Mesenchymal stem cell (in vitro differentiated cells and primary cell): ENCODE data around the gene ATG10.

ENCODE experiments used
- DNase-seq: peaks from one replicate; pipeline ENCODE4 v3.0.0-alpha.2; 2013
- H2AFZ ChIP-seq: one replicate; pipeline ENCODE4 v1.6.1; 2013; ENCODE audit warnings: low read depth, mild to moderate bottlenecking, control low read depth, inconsistent platforms, low read length, moderate library complexity
- H2AK5ac ChIP-seq: 2 replicates; pipeline ENCODE4 v1.6.1; 2013; ENCODE audit warnings: low read length, moderate library complexity, mild to moderate bottlenecking, inconsistent platforms; ENCODE audit not compliant: severe bottlenecking
- H2BK120ac ChIP-seq: one replicate; pipeline ENCODE4 v1.6.1; 2013; ENCODE audit warnings: low read depth, mild to moderate bottlenecking, inconsistent platforms, low read length, moderate library complexity
- H2BK12ac ChIP-seq, 2 experiments: one replicate each; pipeline ENCODE4 v1.6.1; 2013; ENCODE audit warnings: inconsistent platforms in 2 of 2, low read length in 2 of 2, mild to moderate bottlenecking in 2 of 2, moderate library complexity in 2 of 2, control low read depth in 1 of 2
- H2BK15ac ChIP-seq: one replicate; pipeline ENCODE4 v1.6.1; 2013; ENCODE audit warnings: mild to moderate bottlenecking, low read depth, inconsistent platforms; ENCODE audit not compliant: poor library complexity, severe bottlenecking
- H2BK5ac ChIP-seq: 2 replicates; pipeline ENCODE4 v1.6.1; 2013; ENCODE audit warnings: low read depth, mild to moderate bottlenecking, low read length, control low read depth, inconsistent platforms; ENCODE audit not compliant: poor library complexity, severe bottlenecking
- H3K14ac ChIP-seq, 2 experiments: one replicate each; pipeline ENCODE4 v1.6.1; 2013; ENCODE audit warnings: inconsistent platforms in 2 of 2, low read length in 2 of 2, control low read depth in 1 of 2, mild to moderate bottlenecking in 1 of 2, moderate library complexity in 1 of 2
- H3K18ac ChIP-seq, 2 experiments: one replicate each; pipeline ENCODE4 v1.6.1; 2013; ENCODE audit warnings: inconsistent platforms in 2 of 2, low read length in 2 of 2, control low read depth in 1 of 2, low read depth in 1 of 2, mild to moderate bottlenecking in 1 of 2
- H3K23ac ChIP-seq, 2 experiments: one replicate each; pipeline ENCODE4 v1.6.1; 2013; ENCODE audit warnings: inconsistent platforms in 2 of 2, low read length in 2 of 2, mild to moderate bottlenecking in 2 of 2, moderate library complexity in 2 of 2, control low read depth in 1 of 2
- H3K27ac ChIP-seq: 2 replicates; pipeline ENCODE4 v1.5.1; 2013; ENCODE audit warnings: mild to moderate bottlenecking, moderate library complexity, low read length, control low read depth, inconsistent platforms; ENCODE audit not compliant: poor library complexity, severe bottlenecking
- H3K27me3 ChIP-seq, 2 experiments: 2 replicates each; pipeline versions ENCODE4 v1.6.1 to v1.7.0; 2013; ENCODE audit warnings: low read length in 2 of 2, mild to moderate bottlenecking in 2 of 2, moderate library complexity in 2 of 2, control low read depth in 1 of 2, inconsistent platforms in 1 of 2; ENCODE audit not compliant: control insufficient read depth in 1 of 2, insufficient read depth in 1 of 2
- H3K36me3 ChIP-seq, 2 experiments: 2 replicates each; pipeline versions ENCODE4 v1.6.1 to v1.7.0; 2013; ENCODE audit warnings: low read length in 2 of 2, control low read depth in 1 of 2, inconsistent platforms in 1 of 2, low read depth in 1 of 2, mild to moderate bottlenecking in 1 of 2; ENCODE audit not compliant: insufficient read depth in 2 of 2, control insufficient read depth in 1 of 2
- H3K4ac ChIP-seq, 2 experiments: one replicate each; pipeline ENCODE4 v1.6.1; 2013; ENCODE audit warnings: inconsistent platforms in 2 of 2, low read length in 2 of 2, mild to moderate bottlenecking in 2 of 2, moderate library complexity in 2 of 2, control low read depth in 1 of 2, low read depth in 1 of 2
- H3K4me1 ChIP-seq: 2 replicates; pipeline ENCODE4 v1.6.1; 2013; ENCODE audit warnings: low read depth, low read length, control low read depth; ENCODE audit not compliant: control insufficient read depth, insufficient read depth
- H3K4me2 ChIP-seq: 2 replicates; pipeline ENCODE4 v1.6.1; 2013; ENCODE audit warnings: low read length, mild to moderate bottlenecking, inconsistent platforms; ENCODE audit not compliant: poor library complexity, severe bottlenecking
- H3K4me3 ChIP-seq, 2 experiments: 2 replicates each; pipeline versions ENCODE4 v1.5.1 to v1.7.0; 2013; ENCODE audit warnings: low read length in 2 of 2, mild to moderate bottlenecking in 2 of 2, control low read depth in 1 of 2, low read depth in 1 of 2; ENCODE audit not compliant: insufficient read depth in 1 of 2
- H3K79me1 ChIP-seq: replicated peaks from 2 replicates; pipeline ENCODE4 v1.6.1; 2013; ENCODE audit warnings: mild to moderate bottlenecking, control low read depth, low read length, inconsistent platforms; ENCODE audit not compliant: poor library complexity, severe bottlenecking
- H3K9ac ChIP-seq: 2 replicates; pipeline ENCODE4 v1.7.0; 2013; ENCODE audit warnings: mild to moderate bottlenecking, low read length, moderate library complexity
- H3K9me3 ChIP-seq: 2 replicates; pipeline ENCODE4 v1.7.0; 2013; ENCODE audit warnings: mild to moderate bottlenecking, low read length; ENCODE audit not compliant: control insufficient read depth
- H4K8ac ChIP-seq: one replicate; pipeline ENCODE4 v1.6.1; 2013; ENCODE audit warnings: inconsistent platforms, mild to moderate bottlenecking, low read length, moderate library complexity
- H4K91ac ChIP-seq: one replicate; pipeline ENCODE4 v1.6.1; 2013; ENCODE audit warnings: mild to moderate bottlenecking, low read length, inconsistent platforms
- WGBS: methylation state at CpG from one replicate; pipeline ENCODE4 v1.1.7; 2013; ENCODE audit warnings: mixed read lengths; 5-methylcytosine and 5-hydroxymethylcytosine counted together

The ATG10 gene

DNA sequence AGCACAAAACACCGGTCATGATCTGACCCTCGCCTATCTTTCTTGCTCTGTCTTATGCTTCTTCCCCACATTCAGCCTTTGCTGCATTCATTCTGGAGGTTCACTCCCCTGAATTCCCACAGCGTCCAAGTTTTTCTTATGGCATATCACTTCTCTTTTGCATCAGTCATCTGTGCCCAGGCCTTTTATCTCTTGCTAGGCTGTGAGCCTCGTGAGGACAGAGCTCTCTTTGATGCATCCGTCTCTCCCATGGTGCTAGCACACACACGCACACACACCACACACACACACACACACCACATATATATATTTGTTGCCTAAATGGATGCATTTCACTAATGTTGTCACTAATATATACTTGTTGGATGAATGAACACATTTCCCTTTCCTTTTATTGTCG, 45.8 kb upstream of the ATG10 start:
- H3K9me3 ChIP-seq = no peaks in the 10 kb centered on the region
- no peak overlapping the region for H2AK5ac ChIP-seq
- no peak overlapping the region for H2BK5ac ChIP-seq
- no peak for DNase-seq
- no peak overlapping the region for H4K8ac ChIP-seq
- no peak overlapping the region for H3K27ac ChIP-seq
- no peak overlapping the region for H3K4ac ChIP-seq
- H2AFZ ChIP-seq = no peak overlapping the region
- no peak overlapping the region for H3K23ac ChIP-seq
- H3K27me3 ChIP-seq = peaks cover 0 to 4% of the 10 kb centered on the region in 2 experiments
- H3K18ac ChIP-seq = no peak overlapping the region
- H2BK12ac ChIP-seq = no peak overlapping the region
- H3K4me1 ChIP-seq = no peaks in the 10 kb centered on the region
- H4K91ac ChIP-seq = no peak overlapping the region
- H2BK15ac ChIP-seq = no peak overlapping the region
- no peak overlapping the region for H3K9ac ChIP-seq
- H3K4me2 ChIP-seq = no peak overlapping the region
- H3K4me3 ChIP-seq = no peak overlapping the region
- H3K79me1 ChIP-seq = no peaks in the 10 kb centered on the region
- H3K14ac ChIP-seq = no peak overlapping the region
- no peak overlapping the region for H2BK120ac ChIP-seq
- no peaks in the 10 kb centered on the region for H3K36me3 ChIP-seq
- WGBS = 94% methylated on average over 4 of the region's 7 CpGs

DNA sequence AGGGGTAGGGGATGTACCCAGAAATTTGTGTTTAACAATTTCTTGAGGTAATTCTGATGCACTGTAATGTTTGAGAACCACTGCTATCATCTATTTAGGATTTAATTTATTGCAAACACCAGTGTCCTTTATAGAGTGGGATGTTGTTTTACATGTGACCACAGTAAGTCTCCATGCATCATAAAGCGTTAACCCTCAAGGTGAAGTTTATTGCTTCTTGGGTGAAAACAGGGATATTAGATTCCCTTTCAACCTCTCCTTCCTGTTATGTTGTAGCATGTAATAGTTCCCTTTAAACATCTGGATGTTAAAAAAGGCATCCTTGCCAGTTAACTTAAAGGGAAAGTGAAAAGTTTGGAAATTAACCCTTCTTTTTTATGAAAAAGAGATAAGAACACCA, 35.8 kb upstream of the ATG10 start:
- Histone ChIP-seq H3K27me3 (no peaks in the 10 kb centered on the region), H2AFZ (no peak overlapping the region), H2AK5ac (no peak overlapping the region), H3K4me3 (no peak overlapping the region), H3K79me1 (no peaks in the 10 kb centered on the region), H2BK15ac (no peak overlapping the region), H3K36me3 (no peaks in the 10 kb centered on the region), H4K8ac (no peak overlapping the region), H3K18ac (no peak overlapping the region), H2BK5ac (no peak overlapping the region), H3K9me3 (peaks cover 6% of the 10 kb centered on the region), H3K14ac (no peak overlapping the region), H4K91ac (no peak overlapping the region), H3K27ac (no peak overlapping the region), H2BK12ac (no peak overlapping the region), H2BK120ac (no peak overlapping the region), H3K4ac (no peak overlapping the region), H3K4me2 (no peak overlapping the region), H3K9ac (no peak overlapping the region), H3K4me1 (no peaks in the 10 kb centered on the region), H3K23ac (no peak overlapping the region)
- no peak for DNase-seq
- WGBS = 100% methylated on average over 1 of the region's 1 CpG

DNA sequence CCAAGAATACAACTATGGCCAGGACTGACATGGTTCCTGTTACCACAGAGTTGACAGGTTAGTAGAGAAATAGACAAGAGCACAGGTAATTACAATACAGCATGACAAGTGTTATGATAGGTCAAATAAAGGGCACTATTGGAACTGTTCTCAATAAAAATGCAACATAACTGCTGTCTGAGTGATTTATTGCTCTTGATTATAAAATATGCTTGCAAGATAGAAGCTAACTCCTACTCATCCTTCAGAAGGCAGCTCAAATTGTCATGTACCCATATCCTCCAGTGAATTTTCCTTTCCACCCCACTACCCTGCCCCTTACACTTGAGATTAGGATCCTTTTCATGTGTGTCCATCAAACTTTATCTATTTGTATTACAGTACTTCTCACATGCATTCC, 35.1 kb upstream of the ATG10 start:
- no peak overlapping the region for H2BK12ac ChIP-seq
- no peak overlapping the region for H3K4ac ChIP-seq
- no peaks in the 10 kb centered on the region for H3K4me1 ChIP-seq
- no peak overlapping the region for H3K14ac ChIP-seq
- no peak overlapping the region for H3K27ac ChIP-seq
- H2BK15ac ChIP-seq = no peak overlapping the region
- H3K9me3 ChIP-seq = peaks cover 11% of the 10 kb centered on the region
- H4K91ac ChIP-seq = no peak overlapping the region
- H3K36me3 ChIP-seq = no peaks in the 10 kb centered on the region
- no peaks in the 10 kb centered on the region for H3K27me3 ChIP-seq
- no peak overlapping the region for H2BK5ac ChIP-seq
- no peak for DNase-seq
- H3K79me1 ChIP-seq = no peaks in the 10 kb centered on the region
- H4K8ac ChIP-seq = no peak overlapping the region
- H3K23ac ChIP-seq = no peak overlapping the region
- no peak overlapping the region for H3K18ac ChIP-seq
- H2BK120ac ChIP-seq = no peak overlapping the region
- no peak overlapping the region for H2AFZ ChIP-seq
- H3K4me2 ChIP-seq = no peak overlapping the region
- no peak overlapping the region for H3K4me3 ChIP-seq
- H2AK5ac ChIP-seq = no peak overlapping the region
- no peak overlapping the region for H3K9ac ChIP-seq

DNA sequence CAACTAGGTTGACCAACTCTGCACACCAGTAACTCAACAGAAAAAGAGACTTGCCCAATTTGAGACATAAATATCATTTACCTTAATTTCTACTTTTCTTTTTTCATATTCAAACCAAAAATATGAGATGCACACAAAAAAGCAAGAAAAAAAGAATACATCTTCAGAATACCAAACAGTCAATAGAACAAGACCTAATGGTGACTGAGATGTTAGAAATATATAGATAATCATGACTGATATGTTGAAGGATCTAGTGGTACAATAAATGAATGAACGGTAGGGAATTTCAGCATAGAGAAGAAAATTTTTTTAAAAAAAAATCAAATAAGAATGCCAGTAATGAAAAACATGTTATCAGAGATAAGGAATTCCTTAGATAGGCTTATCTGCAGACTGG, 29.1 kb upstream of the ATG10 start:
- Histone ChIP-seq H3K4me2 (no peak overlapping the region), H3K79me1 (no peaks in the 10 kb centered on the region), H3K36me3 (no peaks in the 10 kb centered on the region), H2AFZ (no peak overlapping the region), H2BK5ac (no peak overlapping the region), H3K14ac (no peak overlapping the region), H3K9ac (no peak overlapping the region), H3K27me3 (no peaks in the 10 kb centered on the region), H3K4ac (no peak overlapping the region), H2AK5ac (no peak overlapping the region), H3K18ac (no peak overlapping the region), H2BK15ac (no peak overlapping the region), H2BK12ac (no peak overlapping the region), H3K4me3 (no peak overlapping the region), H2BK120ac (no peak overlapping the region), H3K27ac (no peak overlapping the region), H3K9me3 (peaks cover 16% of the 10 kb centered on the region), H4K91ac (no peak overlapping the region), H4K8ac (no peak overlapping the region), H3K23ac (no peak overlapping the region), H3K4me1 (no peaks in the 10 kb centered on the region)
- DNase-seq = no peak
- WGBS = no CpG with 5 or more reads among the region's 1 CpG
